H9 (cell line): ENCODE data around the gene CAMTA1. TPM values are rescaled to one million over a fixed set of nuclear protein-coding genes. Genes with fewer than 3 reads are reported as not detected.

ENCODE experiments used
- DNase-seq: peaks from one replicate; pipeline ENCODE4 v3.0.0-alpha.2; 2017
- H2AFZ ChIP-seq: one replicate; pipeline ENCODE4 v1.6.1; 2013; ENCODE audit warnings: mild to moderate bottlenecking, low read length, control low read depth, moderate library complexity
- H2AK5ac ChIP-seq: 2 replicates; pipeline ENCODE4 v1.6.1; 2013; ENCODE audit warnings: low read length, control low read depth, mixed read lengths; ENCODE audit not compliant: insufficient read length
- H2BK120ac ChIP-seq: one replicate; pipeline ENCODE4 v1.6.1; 2013; ENCODE audit warnings: low read depth, mild to moderate bottlenecking, low read length, control low read depth, inconsistent platforms; ENCODE audit not compliant: poor library complexity, severe bottlenecking
- H2BK12ac ChIP-seq: 2 replicates; pipeline ENCODE4 v1.6.1; 2013; ENCODE audit warnings: low read length, control low read depth, mixed read lengths, low read depth; ENCODE audit not compliant: insufficient read length
- H2BK15ac ChIP-seq: 2 replicates; pipeline ENCODE4 v1.6.1; 2013; ENCODE audit warnings: low read depth, low read length, control low read depth
- H2BK20ac ChIP-seq: one replicate; pipeline ENCODE4 v1.6.1; 2013; ENCODE audit warnings: low read depth, mild to moderate bottlenecking, low read length, control low read depth, inconsistent platforms; ENCODE audit not compliant: poor library complexity, severe bottlenecking
- H2BK5ac ChIP-seq: 2 replicates; pipeline ENCODE4 v1.6.1; 2013; ENCODE audit warnings: low read length, control low read depth, mixed read lengths; ENCODE audit not compliant: insufficient read length
- H3K14ac ChIP-seq: 2 replicates; pipeline ENCODE4 v1.6.1; 2013; ENCODE audit warnings: low read length, control low read depth; ENCODE audit not compliant: insufficient read depth
- H3K18ac ChIP-seq: 2 replicates; pipeline ENCODE4 v1.6.1; 2013; ENCODE audit warnings: low read depth, mild to moderate bottlenecking, mixed read lengths, low read length, control low read depth; ENCODE audit not compliant: insufficient read length
- H3K23ac ChIP-seq: 2 replicates; pipeline ENCODE4 v1.6.1; 2013; ENCODE audit warnings: low read length, control low read depth, mixed read lengths, low read depth; ENCODE audit not compliant: insufficient read length
- H3K23me2 ChIP-seq: 2 replicates; pipeline ENCODE4 v1.6.1; 2013; ENCODE audit warnings: low read depth, mild to moderate bottlenecking, mixed read lengths, low read length, control low read depth; ENCODE audit not compliant: insufficient read length, poor library complexity, severe bottlenecking
- H3K27ac ChIP-seq: 2 replicates; pipeline ENCODE4 v1.5.1; 2013; ENCODE audit warnings: low read length, control low read depth, mixed read lengths, low read depth; ENCODE audit not compliant: insufficient read length
- H3K27me3 ChIP-seq: 2 replicates; pipeline ENCODE4 v1.6.1; 2013; ENCODE audit warnings: low read length, control low read depth, inconsistent platforms; ENCODE audit not compliant: insufficient read depth
- H3K4ac ChIP-seq: 2 replicates; pipeline ENCODE4 v1.6.1; 2013; ENCODE audit warnings: low read depth, mild to moderate bottlenecking, control low read depth, inconsistent platforms, low read length, moderate library complexity
- H3K4me1 ChIP-seq: 2 replicates; pipeline ENCODE4 v1.6.1; 2013; ENCODE audit warnings: low read length, control low read depth, inconsistent platforms; ENCODE audit not compliant: insufficient read depth
- H3K4me2 ChIP-seq: 2 replicates; pipeline ENCODE4 v1.6.1; 2013; ENCODE audit warnings: low read length, control low read depth, mixed read lengths; ENCODE audit not compliant: insufficient read length, insufficient read depth
- H3K56ac ChIP-seq: 2 replicates; pipeline ENCODE4 v1.6.1; 2013; ENCODE audit warnings: low read depth, mild to moderate bottlenecking, mixed read lengths, low read length, control low read depth; ENCODE audit not compliant: insufficient read length
- H3K79me1 ChIP-seq: 2 replicates; pipeline ENCODE4 v1.6.1; 2013; ENCODE audit warnings: low read depth, mild to moderate bottlenecking, moderate library complexity, low read length, control low read depth, inconsistent platforms; ENCODE audit not compliant: insufficient read depth, poor library complexity, severe bottlenecking
- H3K79me2 ChIP-seq: 2 replicates; pipeline ENCODE4 v1.6.1; 2013; ENCODE audit warnings: low read length, control low read depth, inconsistent platforms; ENCODE audit not compliant: insufficient read depth
- H3K9ac ChIP-seq: 2 replicates; pipeline ENCODE4 v1.6.1; 2013; ENCODE audit warnings: low read length, control low read depth, mixed read lengths; ENCODE audit not compliant: insufficient read length; ENCODE audit errors: extremely low read depth
- H3K9me3 ChIP-seq: one replicate; pipeline ENCODE4 v1.6.1; 2013; ENCODE audit warnings: low read depth, low read length, inconsistent platforms; ENCODE audit not compliant: control insufficient read depth
- H3T11ph ChIP-seq: one replicate; pipeline ENCODE4 v1.6.1; 2013; ENCODE audit warnings: mild to moderate bottlenecking, low read length, control low read depth, inconsistent platforms
- H4K20me1 ChIP-seq: one replicate; pipeline ENCODE4 v1.6.1; 2013; ENCODE audit not compliant: control insufficient read depth, insufficient read length, insufficient read depth
- H4K5ac ChIP-seq: 2 replicates; pipeline ENCODE4 v1.6.1; 2013; ENCODE audit warnings: low read depth, mild to moderate bottlenecking, mixed read lengths, low read length, control low read depth; ENCODE audit not compliant: insufficient read length
- H4K8ac ChIP-seq: replicated peaks from 2 replicates; pipeline ENCODE4 v1.6.1; 2013; ENCODE audit warnings: low read length, control low read depth, mixed read lengths, low read depth; ENCODE audit not compliant: insufficient read length
- H4K91ac ChIP-seq: 2 replicates; pipeline ENCODE4 v1.6.1; 2013; ENCODE audit warnings: low read depth, mild to moderate bottlenecking, moderate library complexity, mixed read lengths, low read length, control low read depth; ENCODE audit not compliant: insufficient read length
- H3K27ac Mint-ChIP-seq, 3 experiments: 2 replicates in 2 of 3; 3 replicates in 1 of 3; pipeline ENCODE4 v1.8.0; 2020 to 2021; ENCODE audit warnings: mixed read lengths in 3 of 3, mild to moderate bottlenecking in 1 of 3, moderate library complexity in 1 of 3
- H3K27me3 Mint-ChIP-seq: 2 replicates; pipeline ENCODE4 v1.8.0; 2021; ENCODE audit warnings: low read depth, mild to moderate bottlenecking, moderate library complexity, mixed read lengths
- H3K36me3 Mint-ChIP-seq, 3 experiments: 2 replicates in 2 of 3; 3 replicates in 1 of 3; pipeline ENCODE4 v1.8.0; 2020 to 2021; ENCODE audit warnings: low read depth in 3 of 3, mixed read lengths in 3 of 3; ENCODE audit not compliant: insufficient read depth in 1 of 3
- H3K4me1 Mint-ChIP-seq, 2 experiments: 2 replicates each; pipeline ENCODE4 v1.8.0; 2020; ENCODE audit warnings: mixed read lengths in 2 of 2
- H3K4me3 Mint-ChIP-seq, 2 experiments: 2 replicates in 1 of 2; 3 replicates in 1 of 2; pipeline ENCODE4 v1.8.0; 2020 to 2021; ENCODE audit warnings: mild to moderate bottlenecking in 2 of 2, mixed read lengths in 2 of 2, moderate library complexity in 1 of 2
- H3K9me3 Mint-ChIP-seq, 2 experiments: 2 replicates in 1 of 2; 3 replicates in 1 of 2; pipeline ENCODE4 v1.8.0; 2020; ENCODE audit warnings: mild to moderate bottlenecking in 2 of 2, mixed read lengths in 2 of 2, moderate library complexity in 1 of 2
- CTCF ChIP-seq: fragments of 200-600 bp; sonication (generic); conservative IDR thresholded peaks from 3 replicates; pipeline ENCODE4 v1.8.0; 2021; ENCODE audit warnings: antibody characterized with exemption, mild to moderate bottlenecking
- WGBS: extraction: QIAGEN DNeasy Blood & Tissue Kit; methylation state at CpG from one replicate; pipeline ENCODE4 v1.1.7; 2013; ENCODE audit warnings: missing lambda C conversion rate, low lambda C conversion rate, mixed read lengths; ENCODE audit not compliant: insufficient read length; ENCODE audit errors: extremely low coverage; 5-methylcytosine and 5-hydroxymethylcytosine counted together
- total RNA-seq: library from RNA; stranded (reverse); gene quantifications from 2 replicates; pipeline ENCODE4 v1.2.1, GENCODE V29; 2021

CAMTA1 gene
- total RNA-seq, 1 experiment from 2014 or later: 115 TPM

GRCh38 chr1:6950001-6950765 is 164.9 kb downstream of the CAMTA1 start:
- Histone ChIP-seq H2BK12ac (no peak overlapping the region), H3K4me2 (no peak overlapping the region), H2BK15ac (no peak overlapping the region), H3K27ac (no peak overlapping the region), H2AFZ (no peak overlapping the region), H4K91ac (no peak overlapping the region), H3K23ac (no peak overlapping the region), H3K4me1 (no peaks in the 10 kb centered on the region), H4K5ac (no peak overlapping the region), H3K9ac (no peak overlapping the region), H4K20me1 (no peaks in the 10 kb centered on the region), H2BK5ac (no peak overlapping the region), H3K27me3 (no peaks in the 10 kb centered on the region), H3K23me2 (no peaks in the 10 kb centered on the region), H3K4ac (no peak overlapping the region), H2AK5ac (no peak overlapping the region), H3K79me1 (no peaks in the 10 kb centered on the region), H3K79me2 (no peaks in the 10 kb centered on the region), H3K56ac (no peak overlapping the region), H3K18ac (no peak overlapping the region), H3T11ph (no peak overlapping the region), H3K9me3 (no peaks in the 10 kb centered on the region), H2BK20ac (no peak overlapping the region), H3K14ac (no peak overlapping the region; the same call in 1 of the 2 replicates), H4K8ac (no peak overlapping the region), H2BK120ac (no peak overlapping the region)
- no peak for TF ChIP-seq CTCF
- no peak overlapping the region for H3K27ac Mint-ChIP-seq
- no peaks in the 10 kb centered on the region for H3K27me3 Mint-ChIP-seq
- H3K4me3 Mint-ChIP-seq: no peak overlapping the region
- no CpG with 5 or more reads among the region's 9 CpGs for WGBS
- DNase-seq: no peak
- H3K36me3 Mint-ChIP-seq: no peaks in the 10 kb centered on the region
- no peaks in the 10 kb centered on the region for H3K9me3 Mint-ChIP-seq
- peaks cover 12 to 38% of the 10 kb centered on the region in 2 experiments for H3K4me1 Mint-ChIP-seq
